Activated CD4-positive, alpha-beta T cell treated with anti-CD3 and anti-CD28 coated beads, Interleukin-2, amount 50 U/mL, for 48 hours (primary cell): ENCODE results near the gene GNG11.

Experiments
- DNase-seq, 2 experiments: peaks; one replicate each; pipeline ENCODE4 v3.0.0-alpha.2; 2020

GNG11 gene

GRCh38 chr7:93949423-93949822 is 27.9 kb downstream of the GNG11 start:
- DNase-seq: no peak

DNA sequence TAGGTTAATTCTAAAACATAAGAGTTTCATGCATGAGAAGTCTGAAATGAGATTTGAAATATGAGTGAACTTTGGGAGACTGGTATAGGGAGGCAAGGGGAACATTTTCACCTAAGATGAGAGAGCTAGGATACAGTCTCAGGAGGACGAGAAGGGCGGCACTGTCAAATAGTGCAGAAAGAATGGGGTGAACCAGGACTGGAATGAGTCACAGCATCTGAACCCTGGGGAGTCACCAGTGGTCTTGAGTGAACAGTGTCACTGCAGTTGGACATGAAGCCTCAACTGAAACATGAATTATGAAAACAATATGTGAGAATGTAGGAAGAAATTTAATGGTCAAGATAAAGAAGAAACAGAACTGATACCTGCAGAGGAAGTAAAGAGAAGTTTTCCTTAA is 33.8 kb downstream of the GNG11 start:
- DNase-seq: no peak

GRCh38 chr7:93957767-93958166 is 36.2 kb downstream of the GNG11 start:
- DNase-seq: no peak

GRCh38 chr7:93958216-93958615 is 36.7 kb downstream of the GNG11 start:
- no peak for DNase-seq

DNA sequence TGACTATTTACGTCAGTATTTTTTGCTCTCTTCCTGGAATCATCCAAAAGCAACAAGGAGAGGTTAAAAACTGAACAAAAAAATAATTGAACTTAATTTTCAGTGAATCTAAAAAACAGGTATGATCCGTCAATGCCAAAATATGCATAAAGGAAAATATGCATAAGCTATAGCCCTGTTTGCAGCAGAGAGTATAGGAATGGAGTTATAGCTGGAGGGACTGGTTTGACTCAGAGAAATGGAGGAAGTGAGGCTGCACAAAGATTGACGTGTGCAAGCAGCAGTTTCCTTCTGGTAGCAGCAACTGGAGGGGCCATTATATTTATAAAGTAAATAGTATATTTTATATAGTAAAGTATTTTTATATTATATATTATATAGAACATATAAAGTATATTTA is 37.1 kb downstream of the GNG11 start:
- DNase-seq: no peak

- DNase-seq: no peak
Observed at GRCh38 chr7:93960986-93961385, 39.5 kb downstream of the GNG11 start.

GRCh38 chr7:93964262-93964661 is 42.7 kb downstream of the GNG11 start:
- no peak for DNase-seq

DNA sequence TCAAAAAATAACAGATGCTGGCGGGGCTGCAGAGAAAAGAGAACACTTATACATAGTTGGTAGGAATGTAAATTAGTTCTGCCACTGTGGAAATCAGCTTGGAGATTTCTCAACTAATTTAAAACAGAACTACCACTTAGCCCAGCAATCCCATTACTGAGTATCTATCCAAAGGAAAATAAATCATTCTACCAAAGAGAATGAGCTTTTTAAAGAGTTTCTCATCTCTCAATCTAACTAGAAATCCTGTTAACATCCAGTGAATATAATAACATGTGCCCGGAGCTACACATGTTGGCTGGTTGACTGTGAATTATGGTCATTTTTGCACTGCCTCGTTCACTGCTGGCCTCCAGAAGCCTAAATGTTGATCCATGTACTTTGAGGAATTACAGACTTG is 43.3 kb downstream of the GNG11 start:
- DNase-seq: no peak

DNA sequence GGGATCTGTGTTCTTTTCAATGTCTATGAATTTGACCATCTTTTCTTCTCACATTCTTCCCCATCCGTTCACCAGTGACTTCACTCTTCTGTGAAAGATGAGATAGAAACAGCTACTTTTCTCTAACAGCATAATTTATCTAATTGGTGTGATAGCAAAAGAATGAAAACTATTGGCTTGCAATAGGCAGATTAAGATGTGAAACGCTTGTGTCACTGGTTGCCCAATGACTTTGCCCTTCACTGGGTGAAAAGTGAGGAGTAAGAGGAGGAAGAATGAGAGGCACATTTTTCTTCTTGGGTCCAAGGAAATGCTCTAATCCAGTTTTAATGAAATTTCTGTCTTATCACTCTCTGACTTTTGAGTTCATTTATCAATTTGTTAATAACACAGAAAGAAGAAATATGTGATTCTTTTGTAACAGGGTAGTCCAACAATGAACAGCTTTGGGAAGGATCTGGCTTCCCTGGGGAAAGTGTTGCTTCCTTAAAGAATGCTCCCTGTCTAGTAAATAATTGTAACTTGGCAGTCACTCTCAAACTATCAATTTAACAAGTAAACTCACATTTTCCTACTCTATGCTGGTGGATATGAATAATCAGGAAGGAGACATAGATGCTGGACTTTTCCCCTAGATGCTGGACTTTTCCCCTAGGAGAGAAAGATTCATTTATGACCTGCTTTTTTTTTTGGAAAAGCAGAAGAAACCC is 47.5 kb downstream of the GNG11 start:
- DNase-seq: no peak

GRCh38 chr7:93972029-93972725 is 50.6 kb downstream of the GNG11 start:
- no peak for DNase-seq

- DNase-seq: no peak
Observed at GRCh38 chr7:93973134-93973533, 51.6 kb downstream of the GNG11 start.

GRCh38 chr7:93977211-93977950 is 55.8 kb downstream of the GNG11 start:
- DNase-seq: no peak
